NCI-H2196 (cell line): ENCODE results near the gene FAM184A.
A peak's percentile ranks its signal among the peaks of the same experiment; 100 is the strongest.
"Not testable (repeated sequence)": the region's sequence is repeated elsewhere in the genome, so short reads cannot be mapped to it uniquely, and the experiment has no call there.

ENCODE experiments used
- DNase-seq: peaks from one replicate; lab custom pipeline; 2025; ENCODE audit not compliant: unreplicated experiment; lab: John Stamatoyannopoulos, UW

The FAM184A gene, protein sequence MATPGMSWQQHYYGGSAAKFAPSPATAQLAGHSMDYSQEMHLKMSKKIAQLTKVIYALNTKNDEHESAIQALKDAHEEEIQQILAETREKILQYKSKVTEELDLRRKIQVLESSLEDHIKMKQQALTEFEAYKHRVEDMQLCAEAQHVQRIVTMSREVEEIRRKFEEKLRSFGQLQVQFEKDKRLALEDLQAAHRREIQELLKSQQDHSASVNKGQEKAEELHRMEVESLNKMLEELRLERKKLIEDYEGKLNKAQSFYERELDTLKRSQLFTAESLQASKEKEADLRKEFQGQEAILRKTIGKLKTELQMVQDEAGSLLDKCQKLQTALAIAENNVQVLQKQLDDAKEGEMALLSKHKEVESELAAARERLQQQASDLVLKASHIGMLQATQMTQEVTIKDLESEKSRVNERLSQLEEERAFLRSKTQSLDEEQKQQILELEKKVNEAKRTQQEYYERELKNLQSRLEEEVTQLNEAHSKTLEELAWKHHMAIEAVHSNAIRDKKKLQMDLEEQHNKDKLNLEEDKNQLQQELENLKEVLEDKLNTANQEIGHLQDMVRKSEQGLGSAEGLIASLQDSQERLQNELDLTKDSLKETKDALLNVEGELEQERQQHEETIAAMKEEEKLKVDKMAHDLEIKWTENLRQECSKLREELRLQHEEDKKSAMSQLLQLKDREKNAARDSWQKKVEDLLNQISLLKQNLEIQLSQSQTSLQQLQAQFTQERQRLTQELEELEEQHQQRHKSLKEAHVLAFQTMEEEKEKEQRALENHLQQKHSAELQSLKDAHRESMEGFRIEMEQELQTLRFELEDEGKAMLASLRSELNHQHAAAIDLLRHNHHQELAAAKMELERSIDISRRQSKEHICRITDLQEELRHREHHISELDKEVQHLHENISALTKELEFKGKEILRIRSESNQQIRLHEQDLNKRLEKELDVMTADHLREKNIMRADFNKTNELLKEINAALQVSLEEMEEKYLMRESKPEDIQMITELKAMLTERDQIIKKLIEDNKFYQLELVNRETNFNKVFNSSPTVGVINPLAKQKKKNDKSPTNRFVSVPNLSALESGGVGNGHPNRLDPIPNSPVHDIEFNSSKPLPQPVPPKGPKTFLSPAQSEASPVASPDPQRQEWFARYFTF

DNA sequence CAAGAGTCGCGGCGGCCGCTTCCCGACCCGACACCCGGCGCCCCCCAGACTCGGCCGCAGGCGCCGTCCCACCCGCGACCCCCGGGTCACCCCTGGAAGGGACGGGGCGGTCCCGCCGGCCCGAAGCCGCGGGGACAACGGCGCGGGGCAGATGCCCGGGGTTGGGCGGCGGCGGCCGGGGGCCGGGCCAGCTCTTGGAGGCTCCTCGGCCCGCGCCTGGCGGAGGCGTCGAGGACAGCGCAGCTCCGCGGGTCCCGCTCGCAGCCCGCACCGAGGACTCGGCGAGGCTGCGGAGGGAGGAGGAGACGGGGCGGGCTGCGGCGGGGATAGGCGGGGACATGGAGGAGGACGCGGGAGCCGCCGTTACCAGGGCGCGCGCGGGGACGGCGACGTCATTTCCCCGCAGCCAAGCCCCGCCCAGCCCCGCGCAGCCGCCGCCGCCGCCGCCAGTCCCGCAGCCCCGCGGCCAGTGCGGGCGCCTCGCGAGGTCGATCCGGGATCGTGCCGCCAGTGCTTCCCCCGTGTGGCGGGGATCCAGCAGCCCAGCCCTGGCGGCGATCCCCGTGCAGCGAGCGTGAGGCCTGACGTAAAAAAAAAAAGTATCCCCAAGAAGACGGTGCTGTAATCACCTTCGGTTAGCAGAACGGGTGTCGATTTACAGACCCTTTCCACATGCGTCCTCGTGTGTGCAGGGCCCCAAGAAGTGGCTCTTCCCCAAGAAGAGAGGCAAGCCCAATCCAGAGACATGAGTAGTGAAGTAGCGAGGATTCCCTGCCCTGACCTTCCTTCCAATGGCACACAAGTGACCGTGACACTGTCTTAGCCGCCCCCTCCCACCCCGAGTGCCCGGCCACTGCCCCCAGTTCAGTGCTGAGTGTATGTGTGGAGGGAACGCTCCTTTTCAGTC is at the start of gene FAM184A:
Gene FAM184A (minus strand): TSS at position 289 of the 907 bp plus-strand sequence. CDS start 365 bp downstream, outside the sequence.
- peak; percentile 43 for DNase-seq

DNA sequence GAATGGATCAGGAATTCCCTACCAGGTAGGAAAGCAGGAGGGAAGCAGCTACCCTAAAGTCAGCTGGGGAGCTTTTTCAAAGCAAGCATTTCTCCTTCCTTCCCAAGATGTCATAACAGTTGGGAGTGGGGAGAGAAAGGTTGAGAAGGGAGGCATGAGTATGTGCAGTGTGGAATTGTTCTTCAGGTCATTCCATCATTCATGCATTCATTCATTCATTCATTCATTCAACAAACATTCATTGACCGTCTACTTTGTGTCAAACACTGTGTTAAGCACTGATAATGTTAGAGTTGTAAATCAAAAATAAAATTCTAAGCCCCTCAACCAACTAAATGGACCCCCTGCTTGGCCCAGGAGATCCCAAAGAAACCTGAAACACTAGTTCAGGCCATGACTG is 49.2 kb upstream of the FAM184A start:
- no peak for DNase-seq

DNA sequence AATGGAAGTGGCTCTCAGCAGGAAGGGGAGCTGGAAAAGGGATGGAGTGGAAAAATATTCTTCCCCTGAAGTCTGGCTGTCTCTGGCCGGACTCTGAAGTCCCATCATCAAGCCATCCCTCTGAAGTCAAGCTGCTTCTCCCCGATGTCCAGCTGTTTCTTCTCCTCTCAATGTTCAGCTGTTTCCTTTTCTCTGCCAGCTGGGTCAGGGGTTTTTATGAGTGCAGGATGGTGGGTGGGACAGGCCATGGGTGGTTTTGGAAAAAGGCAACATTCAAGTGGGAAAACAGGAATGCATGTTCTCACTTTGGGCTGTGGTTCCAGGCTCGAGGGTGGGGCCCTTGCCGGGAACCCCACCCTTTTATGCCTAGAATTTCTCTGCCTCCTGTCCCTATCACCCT is 48.4 kb upstream of the FAM184A start:
- no peak for DNase-seq

DNA sequence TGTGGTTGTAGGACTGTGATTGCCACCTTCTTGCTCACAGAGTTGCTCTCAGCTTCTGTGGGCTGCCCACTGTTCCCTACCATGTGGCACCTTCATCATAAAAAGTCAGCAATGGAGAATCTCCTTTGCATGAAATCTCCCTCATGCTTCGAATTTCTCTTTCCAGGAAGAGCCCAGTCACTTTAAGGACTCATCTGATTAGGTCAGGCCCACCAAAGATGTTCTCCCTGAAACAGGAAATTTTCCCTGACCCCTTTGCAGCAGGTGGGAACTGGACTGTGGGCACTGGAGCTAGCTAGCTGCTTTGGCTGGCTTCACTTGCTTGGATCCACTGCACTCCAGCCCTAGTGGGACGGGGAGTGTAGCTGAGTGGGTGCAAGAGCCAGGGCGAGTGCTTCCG is 47.7 kb upstream of the FAM184A start:
- no peak for DNase-seq

DNA sequence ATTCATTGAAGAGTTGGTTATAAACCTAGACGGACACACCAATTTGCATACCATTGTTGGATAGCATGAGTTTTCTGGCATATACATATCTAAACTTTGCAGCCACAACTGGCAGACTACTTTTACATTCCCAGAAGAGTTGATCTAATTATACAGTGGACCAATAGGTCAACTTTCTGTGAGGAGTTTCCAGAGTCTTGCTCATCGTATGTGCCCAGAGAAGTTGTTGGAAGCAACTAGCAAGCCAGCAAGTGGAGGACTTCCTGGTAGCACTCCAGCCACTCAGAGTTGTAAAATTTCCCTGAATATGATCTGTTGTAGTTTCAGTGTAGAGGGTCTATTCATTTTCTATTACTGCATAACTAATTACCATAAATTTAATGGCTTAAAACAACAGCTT is 47.1 kb upstream of the FAM184A start:
- DNase-seq = no peak

DNA sequence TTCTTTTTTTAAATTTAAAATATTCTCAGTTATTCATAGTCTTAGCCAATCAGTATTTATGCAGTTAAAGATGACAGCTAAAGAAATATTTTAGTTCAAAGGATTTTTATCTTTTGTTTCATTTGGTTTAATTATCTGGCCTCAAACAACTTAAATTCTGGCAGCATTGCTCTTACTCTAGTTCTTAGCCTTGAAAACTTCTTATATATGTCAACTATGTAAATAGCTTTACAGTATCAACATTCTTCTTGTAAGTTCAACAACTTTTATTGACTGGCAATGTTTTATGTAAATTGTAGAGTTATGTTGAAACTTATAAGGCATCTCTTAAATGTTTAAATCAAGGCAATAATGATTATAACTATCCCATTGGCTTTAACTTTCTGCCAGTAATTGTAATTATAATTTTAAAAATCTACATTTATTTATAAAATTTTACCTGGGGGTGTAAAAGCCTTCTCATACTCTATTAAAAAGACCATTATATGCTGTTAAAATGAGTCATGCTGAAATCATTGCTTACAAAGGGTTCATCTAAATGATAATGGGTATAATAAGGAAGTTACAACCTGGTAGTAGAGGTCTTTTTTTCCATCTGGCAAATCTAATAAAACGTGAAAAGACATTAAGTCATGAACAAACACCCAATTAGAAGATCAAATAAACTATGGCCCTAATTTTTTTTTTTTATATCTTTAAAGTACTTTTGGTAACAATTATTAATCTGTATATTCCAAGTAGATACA is 45.8 kb upstream of the FAM184A start:
- no peak for DNase-seq

DNA sequence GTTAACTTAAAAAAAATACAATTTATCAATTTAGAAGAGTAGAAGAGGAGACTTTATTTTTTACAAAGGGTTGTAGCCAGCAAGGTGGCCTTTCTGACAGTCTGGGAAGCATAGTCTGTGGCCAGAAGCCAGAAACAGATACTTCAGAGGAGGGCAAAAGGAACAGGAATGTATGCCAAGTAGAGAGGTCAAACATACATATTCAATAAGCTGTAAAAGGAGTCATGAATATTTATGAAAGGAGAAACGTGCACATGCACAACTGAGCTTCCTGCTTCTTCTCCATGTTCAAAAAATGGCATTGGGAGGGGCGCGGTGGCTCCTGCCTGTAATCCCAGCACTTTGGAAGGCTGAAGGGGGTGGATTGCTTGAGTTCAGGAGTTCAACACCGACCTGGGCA is 43.9 kb upstream of the FAM184A start:
- DNase-seq = no peak

DNA sequence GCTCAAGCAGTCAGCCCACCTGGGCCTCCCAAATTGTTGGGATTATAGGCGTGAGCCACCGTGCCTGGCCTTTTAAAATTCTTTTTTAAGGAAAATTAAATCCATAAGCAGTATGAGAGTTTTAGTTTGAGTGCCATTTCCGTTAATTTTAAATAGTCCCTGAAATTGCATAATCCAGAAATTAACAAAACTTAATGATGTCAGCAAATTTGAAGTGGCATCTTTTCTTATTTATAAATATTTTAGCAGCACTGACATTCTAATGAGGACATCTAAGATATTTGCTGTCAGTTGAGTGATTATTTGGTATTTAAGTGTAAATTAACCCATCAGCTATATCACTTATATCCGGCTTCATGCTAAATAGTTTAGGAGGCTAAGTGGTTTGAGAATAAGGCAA is 42.9 kb upstream of the FAM184A start:
- DNase-seq = no peak

DNA sequence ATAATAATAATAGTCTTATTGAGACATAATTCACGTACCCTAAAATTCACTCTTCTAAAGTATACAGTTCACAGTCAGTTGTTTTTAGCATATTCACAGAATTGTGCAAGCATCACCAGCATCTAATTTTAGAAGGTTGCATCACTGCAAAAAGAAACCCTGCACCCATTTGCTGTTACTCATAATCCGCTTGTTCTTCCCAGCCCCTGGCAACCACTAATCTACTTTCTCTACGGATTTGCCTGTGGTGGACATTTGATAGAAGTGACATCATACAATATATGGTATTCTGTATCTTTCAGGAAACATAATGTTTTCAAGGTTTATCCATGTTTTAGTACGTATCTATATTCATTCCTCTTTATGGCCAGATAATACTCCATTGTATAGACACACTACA is 41.5 kb upstream of the FAM184A start:
- no peak for DNase-seq

DNA sequence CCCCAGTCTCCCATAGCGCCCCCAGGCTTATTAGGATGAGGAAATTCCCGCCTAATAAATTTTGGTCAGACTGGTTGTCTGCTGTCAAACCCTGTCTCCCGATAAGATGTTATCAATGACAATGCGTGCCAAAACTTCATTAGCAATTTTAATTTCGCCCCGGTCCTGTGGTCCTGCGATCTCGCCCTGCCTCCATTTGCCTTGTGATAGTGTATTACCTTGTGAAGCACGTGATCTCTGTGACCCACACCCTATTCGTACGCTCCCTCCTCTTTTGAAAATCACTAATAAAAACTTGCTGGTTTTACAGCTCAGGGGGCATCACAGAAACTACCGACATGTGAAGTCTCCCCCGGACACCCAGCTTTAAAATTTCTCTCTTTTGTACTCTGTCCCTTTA is 40.6 kb upstream of the FAM184A start:
- not testable (repeated sequence) for DNase-seq

DNA sequence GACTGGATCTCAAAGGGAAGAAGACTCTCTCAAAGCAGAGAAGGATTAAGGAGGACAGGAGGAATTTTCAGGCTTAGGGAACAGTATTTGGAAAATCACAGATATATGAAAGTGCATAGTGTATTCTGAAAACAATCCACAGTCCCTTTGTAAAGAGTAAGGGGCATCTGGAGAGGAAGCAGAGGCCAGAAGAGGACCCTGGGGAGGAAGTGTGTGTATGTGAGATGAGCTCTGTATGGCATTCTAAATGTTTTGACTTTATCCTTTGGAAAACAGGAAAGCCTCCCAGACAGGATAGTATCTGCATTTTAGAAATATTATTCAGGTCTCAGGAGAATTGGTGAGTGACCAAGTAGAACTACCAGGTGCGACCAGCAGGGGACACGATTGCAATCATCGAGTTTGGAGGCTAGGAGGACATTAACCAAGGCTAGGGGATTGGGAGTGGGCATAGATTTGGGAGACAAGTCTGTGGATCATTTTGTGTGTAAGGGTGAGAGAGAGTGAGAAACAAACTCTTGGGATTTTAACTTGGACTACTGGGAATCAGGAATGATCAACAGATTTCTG is 38.3 kb upstream of the FAM184A start:
- no peak for DNase-seq

DNA sequence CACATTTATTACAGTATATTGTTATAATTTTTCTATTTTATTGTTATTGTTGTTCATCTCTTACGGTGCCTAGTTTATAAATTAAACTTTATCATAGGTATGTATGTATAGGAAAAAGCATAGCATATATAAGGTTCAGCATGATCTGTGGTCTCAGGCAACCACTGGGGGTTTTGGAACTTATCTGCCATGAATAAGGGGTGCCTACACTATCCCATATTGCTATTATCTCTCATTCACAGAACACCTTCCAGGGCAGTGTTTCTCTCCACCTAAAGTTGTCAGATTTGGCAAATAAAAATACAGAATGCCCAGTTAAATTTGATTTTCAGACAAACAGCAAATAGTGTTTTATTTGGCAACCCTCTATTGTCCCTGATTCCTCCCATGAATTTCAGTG is 35.5 kb upstream of the FAM184A start:
- DNase-seq = no peak

DNA sequence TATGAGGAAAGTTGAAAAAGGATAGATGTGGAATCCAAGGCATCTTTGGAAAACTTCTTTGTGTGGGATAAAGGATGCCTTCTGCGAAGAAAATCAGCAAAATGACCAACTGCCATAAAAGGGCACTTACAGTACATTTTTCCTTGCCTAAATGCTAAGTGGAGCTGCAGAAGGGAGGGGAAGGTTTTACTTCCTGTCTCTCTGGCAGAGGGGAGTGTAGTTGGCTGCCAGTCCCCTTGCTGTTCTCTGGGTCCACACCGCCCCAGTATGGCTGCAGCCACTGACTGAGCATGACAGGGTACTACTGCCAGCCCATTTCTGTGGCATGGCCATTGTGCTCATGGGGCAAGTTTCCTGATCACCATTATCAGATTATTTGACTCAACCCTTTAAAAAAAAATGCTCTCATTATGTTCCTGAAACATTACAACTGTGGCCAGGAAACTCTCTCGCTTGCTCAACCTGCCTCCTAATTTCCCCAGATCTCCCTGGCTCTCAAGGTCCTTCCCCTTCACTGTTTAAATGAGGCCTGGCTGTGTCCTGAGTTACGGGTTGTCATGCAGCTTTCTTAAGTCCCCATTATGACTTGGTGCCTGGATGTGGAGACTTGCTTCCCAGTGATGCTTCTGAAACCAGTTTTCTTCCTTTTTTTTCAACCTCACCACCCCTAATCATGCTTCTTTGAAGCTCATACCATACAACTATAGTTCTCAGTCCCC is 34.5 kb upstream of the FAM184A start:
- no peak for DNase-seq

DNA sequence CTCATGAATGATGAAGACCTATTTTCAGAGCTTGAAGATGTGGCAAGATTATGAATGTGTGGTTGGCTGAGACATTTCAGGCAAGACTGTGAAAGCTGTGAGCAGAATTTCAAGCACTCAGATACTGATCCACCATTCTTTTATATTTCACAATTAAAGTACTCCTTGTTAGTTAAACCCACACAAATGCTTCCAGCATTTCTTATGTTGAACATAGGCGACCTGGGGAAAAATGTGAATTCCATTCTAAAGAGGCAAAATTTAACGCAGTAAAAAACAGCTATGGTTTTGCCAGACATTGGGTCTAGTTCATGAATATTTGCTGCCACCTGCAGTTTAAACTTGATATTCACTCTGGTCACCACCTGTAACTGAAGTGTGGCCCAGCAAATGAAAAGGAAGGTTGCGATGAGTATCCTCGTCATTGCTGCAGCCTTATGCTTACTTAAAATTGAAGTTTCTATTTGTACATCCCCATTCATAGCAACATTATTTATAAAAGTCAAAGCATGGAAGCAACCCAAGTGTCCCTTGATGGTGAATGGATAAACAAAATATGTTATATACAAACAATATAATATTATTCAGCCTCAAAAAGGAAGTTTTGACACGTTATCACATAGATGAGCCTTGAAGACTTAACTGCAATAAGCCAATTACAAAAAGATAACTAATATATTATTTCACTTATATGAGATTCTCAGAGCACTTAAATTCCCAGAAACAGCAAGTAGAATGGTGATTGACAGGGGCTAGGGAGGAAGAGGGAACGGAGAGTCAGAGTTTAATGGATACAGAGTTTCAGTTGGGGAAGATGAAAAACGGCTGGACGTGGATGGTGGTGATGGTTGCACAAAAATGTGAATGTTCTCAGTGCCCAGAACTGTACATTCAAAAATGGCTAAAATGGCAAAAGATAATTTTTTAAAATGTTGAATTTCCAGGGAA is 32.4 kb upstream of the FAM184A start:
- peak; percentile 62 for DNase-seq

DNA sequence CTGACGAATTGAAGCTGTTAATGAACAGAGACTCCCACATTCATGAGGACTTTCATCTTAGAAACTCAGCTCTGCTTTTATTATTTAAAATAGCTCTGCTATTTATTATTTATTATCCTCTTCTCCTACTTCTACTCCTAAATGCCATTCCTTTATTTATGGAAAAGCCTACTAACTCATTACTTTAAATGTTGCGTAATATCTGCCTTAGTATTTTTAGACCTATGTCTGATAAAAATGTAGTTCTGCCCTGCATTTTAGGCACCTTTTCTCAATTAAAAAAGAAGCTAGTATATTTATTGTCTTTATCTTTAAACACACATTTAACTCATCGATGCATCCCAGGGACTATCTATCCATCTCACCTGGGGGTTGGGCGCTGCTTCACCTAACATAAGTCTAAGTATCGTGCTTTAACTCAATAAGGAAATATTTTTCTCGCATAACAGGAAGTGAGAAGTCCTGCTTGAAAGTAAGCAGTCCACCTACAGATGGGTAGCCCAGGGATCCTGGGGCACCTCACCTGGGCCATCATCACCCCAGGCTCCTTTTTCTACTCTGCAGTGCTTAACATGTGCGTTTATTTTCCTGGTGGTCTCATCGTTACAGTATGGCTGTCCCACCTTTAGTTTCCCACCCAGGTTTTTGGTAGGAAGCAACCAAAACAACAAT is 31.3 kb upstream of the FAM184A start:
- no peak for DNase-seq

DNA sequence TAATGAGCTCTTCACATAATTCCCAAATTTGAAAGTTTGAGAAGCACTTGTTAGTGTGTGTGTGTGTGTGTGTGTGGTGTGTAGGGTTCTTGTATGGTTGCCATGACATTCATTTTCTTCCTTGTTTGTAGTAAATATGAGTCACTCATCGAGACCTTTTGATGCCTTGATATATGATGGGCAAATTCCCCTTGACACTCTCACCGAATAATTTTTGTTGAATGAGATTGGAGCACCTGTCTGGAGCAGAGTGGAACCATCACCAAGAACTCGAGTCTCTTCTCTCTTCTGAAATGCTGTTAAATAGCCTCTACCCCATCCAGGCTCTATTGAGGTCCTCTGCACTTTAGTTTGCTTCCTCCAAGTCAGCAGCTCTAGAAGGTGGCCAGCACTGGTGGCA is 29.6 kb upstream of the FAM184A start:
- DNase-seq = no peak

DNA sequence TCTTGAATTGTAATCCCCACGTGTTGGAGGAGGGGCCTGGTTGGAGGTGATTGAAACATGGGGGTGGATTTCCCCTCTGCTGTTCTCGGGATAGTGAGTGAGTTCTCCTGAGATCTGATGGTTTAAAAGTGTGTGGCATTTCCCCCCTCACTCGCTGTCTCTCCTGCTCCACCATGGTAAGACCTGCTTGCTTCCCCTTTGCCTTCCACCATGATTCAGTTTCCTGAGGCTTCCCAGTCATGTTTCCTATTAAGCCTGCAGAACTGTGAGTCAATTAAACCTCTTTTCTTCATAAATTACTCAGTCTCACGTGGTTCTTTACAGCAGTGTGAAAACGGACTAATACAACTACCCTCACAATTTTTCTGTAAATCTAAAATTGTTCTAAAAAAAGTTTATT is 26.8 kb upstream of the FAM184A start:
- DNase-seq = no peak
